Measurements from ENCODE around the gene KAT6B. TPM values are rescaled to one million over a fixed set of nuclear protein-coding genes. Genes with fewer than 3 reads are reported as not detected.

The KAT6B gene
- total and polyA plus RNA-seq, 2 donors (not counting 1 experiment from before 2014, with no cell fraction given) = 8.6 to 111 TPM

- peaks cover 24% of the 10 kb centered on the region for H3K4me1 Mint-ChIP-seq
- Histone ChIP-seq H3K9me3 (ENCODE audit: control extremely low read depth in 1 of 3, control insufficient read depth in 2 of 3, insufficient read depth in 1 of 3, low read length in 2 of 3) (no peaks in the 10 kb centered on the region), H3K36me3 (replicated peaks in 1 of 2; ENCODE audit: control extremely low read depth in 1 of 2, control insufficient read depth in 1 of 2, extremely low read depth in 1 of 2, insufficient read depth in 2 of 2, low read length in 1 of 2) (no peaks in the 10 kb centered on the region), H3K79me2 (ENCODE audit: control insufficient read depth, insufficient read depth, low read length) (peaks cover 19% of the 10 kb centered on the region), H4K20me1 (ENCODE audit: control insufficient read depth, insufficient read depth, low read length, poor library complexity, severe bottlenecking) (no peaks in the 10 kb centered on the region), H2AFZ (ENCODE audit: insufficient read depth, low read depth, low read length, poor library complexity, severe bottlenecking) (peak overlapping the region; percentile 100), H3K4me3 (ENCODE audit: control extremely low read depth in 1 of 5, extremely low read depth in 1 of 5, insufficient read depth in 1 of 5, low read depth in 2 of 5, low read length in 4 of 5) (no peak overlapping the region), H3K9ac (ENCODE audit: low read length) (no peak overlapping the region), H3K27me3 (replicated peaks in 1 of 4; ENCODE audit: control extremely low read depth in 1 of 4, control insufficient read depth in 3 of 4, insufficient read depth in 4 of 4, low read length in 3 of 4) (no peaks in the 10 kb centered on the region), H3K27ac (ENCODE audit: low read length in 2 of 2) (no peak overlapping the region), H3K4me2 (replicated peaks; ENCODE audit: low read depth, low read length, poor library complexity, severe bottlenecking) (peak overlapping the region; percentile 99), H3K4me1 (ENCODE audit: control insufficient read depth in 2 of 2, insufficient read depth in 2 of 2, low read length in 2 of 2) (peaks cover 16 to 24% of the 10 kb centered on the region in 2 donors)
- ChIA-PET CTCF (no interaction called here), POLR2A (no interaction called here)
- TF ChIP-seq EZH2 (IDR thresholded peaks at IDR 0.05; ENCODE audit: borderline replicate concordance, insufficient read depth, low read depth, low read length, poor library complexity, severe bottlenecking) = no peak
- TF ChIP-seq CTCF (IDR thresholded peaks at IDR 0.05) = no peak
- H3K27ac Mint-ChIP-seq = peak overlapping the region; percentile 64
- WGBS (ENCODE audit: insufficient coverage) = no CpG with 5 or more reads among the region's 4 CpGs
- no peaks in the 10 kb centered on the region for H3K9me3 Mint-ChIP-seq (ENCODE audit: insufficient read depth)
- no peak for DNase-seq
- H3K4me3 Mint-ChIP-seq = peak overlapping the region; percentile 91
- H3K27me3 Mint-ChIP-seq = no peaks in the 10 kb centered on the region
- intact Hi-C loops (cut with micrococcal nuclease) = loop anchor here (10.0 kb wide), 2 partner anchors 89 to 191 kb away; no protein-coding TSS in a partner anchor
- no peak for ATAC-seq (ENCODE audit: low read depth)
Measured at GRCh38 chr10:74823791-74824183, 2.6 kb upstream of the KAT6B start.

DNA sequence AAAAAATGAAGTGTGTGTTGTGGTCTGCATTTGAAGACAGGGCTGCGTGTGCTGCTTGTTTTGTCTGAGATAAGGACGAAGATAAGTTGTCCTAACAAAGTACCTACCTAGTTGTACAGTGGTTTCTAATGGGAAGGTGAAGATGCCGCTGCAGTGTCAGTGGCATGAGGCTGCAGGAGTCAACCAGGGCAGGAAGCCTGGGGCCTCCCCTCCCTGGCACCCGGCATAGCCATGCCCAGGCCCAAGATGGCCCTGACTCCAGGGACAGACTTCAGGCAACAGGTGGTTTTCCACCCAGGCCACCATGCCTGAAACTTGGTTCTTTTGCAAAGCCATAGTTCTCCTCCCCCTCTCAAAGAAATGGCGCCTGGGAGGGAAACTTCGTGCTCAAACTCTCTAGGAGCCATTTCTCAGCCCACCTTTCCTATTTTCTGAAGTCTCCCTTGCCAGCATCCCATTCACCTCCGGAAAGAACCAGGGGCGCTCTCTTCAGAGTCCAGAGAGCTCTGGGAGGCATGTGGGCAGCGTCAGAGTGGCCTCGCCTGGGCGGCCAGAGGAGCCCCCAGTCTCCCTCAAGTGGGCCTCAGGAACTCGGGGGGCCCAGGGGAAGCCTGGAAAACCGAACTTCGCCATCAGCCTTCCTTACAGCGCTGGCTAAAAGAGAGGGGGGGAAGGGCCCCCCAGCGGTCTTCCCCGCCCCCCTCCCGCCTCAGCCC, 2.1 kb upstream of the KAT6B start:
- Mint-ChIP-seq H3K4me3 (peak overlapping the region; percentile 91), H3K9me3 (ENCODE audit: insufficient read depth) (no peaks in the 10 kb centered on the region), H3K4me1 (peaks cover 30% of the 10 kb centered on the region), H3K27ac (peak overlapping the region; percentile 86), H3K27me3 (no peaks in the 10 kb centered on the region)
- Histone ChIP-seq H2AFZ (ENCODE audit: insufficient read depth, low read depth, low read length, poor library complexity, severe bottlenecking) (peak overlapping the region; percentile 100), H3K79me2 (ENCODE audit: control insufficient read depth, insufficient read depth, low read length) (peaks cover 25% of the 10 kb centered on the region), H3K9me3 (ENCODE audit: control extremely low read depth in 1 of 3, control insufficient read depth in 2 of 3, insufficient read depth in 1 of 3, low read length in 2 of 3) (no peaks in the 10 kb centered on the region), H3K4me2 (replicated peaks; ENCODE audit: low read depth, low read length, poor library complexity, severe bottlenecking) (peak overlapping the region; percentile 99), H3K36me3 (replicated peaks in 1 of 2; ENCODE audit: control extremely low read depth in 1 of 2, control insufficient read depth in 1 of 2, extremely low read depth in 1 of 2, insufficient read depth in 2 of 2, low read length in 1 of 2) (no peaks in the 10 kb centered on the region), H4K20me1 (ENCODE audit: control insufficient read depth, insufficient read depth, low read length, poor library complexity, severe bottlenecking) (no peaks in the 10 kb centered on the region), H3K9ac (ENCODE audit: low read length) (peak overlapping the region; percentile 97), H3K4me1 (ENCODE audit: control insufficient read depth in 2 of 2, insufficient read depth in 2 of 2, low read length in 2 of 2) (peaks cover 21 to 29% of the 10 kb centered on the region in 2 donors), H3K27me3 (replicated peaks in 1 of 4; ENCODE audit: control extremely low read depth in 1 of 4, control insufficient read depth in 3 of 4, insufficient read depth in 4 of 4, low read length in 3 of 4) (no peaks in the 10 kb centered on the region), H3K27ac (ENCODE audit: low read length in 2 of 2) (peak overlapping the region in 1 of 2 donors; percentile 43), H3K4me3 (ENCODE audit: control extremely low read depth in 1 of 5, extremely low read depth in 1 of 5, insufficient read depth in 1 of 5, low read depth in 2 of 5, low read length in 4 of 5) (peak overlapping the region; percentile 12 to 99 (median 90))
- peak; percentile 34 for DNase-seq
- CTCF ChIA-PET = no interaction called here
- TF ChIP-seq EZH2 (IDR thresholded peaks at IDR 0.05; ENCODE audit: borderline replicate concordance, insufficient read depth, low read depth, low read length, poor library complexity, severe bottlenecking) = no peak
- TF ChIP-seq CTCF (IDR thresholded peaks at IDR 0.05) = no peak
- ATAC-seq (ENCODE audit: low read depth) = no peak
- intact Hi-C loops (cut with micrococcal nuclease) = loop anchor here (10.0 kb wide), 2 partner anchors 90 to 190 kb away; no protein-coding TSS in a partner anchor
- 24% methylated on average over 11 of the region's 18 CpGs for WGBS (ENCODE audit: insufficient coverage)
- POLR2A ChIA-PET = interaction anchor here (0.6 to 1.0 kb wide), 4 partner anchors 28 to 186 kb away, joined by 3 to 10 read pairs (median 3); no protein-coding TSS in a partner anchor
